HG02973 (cell line): ENCODE data around the gene EVL.

Source experiments
- ATAC-seq: cut with Tn5 transposase; IDR thresholded peaks from one replicate; pipeline ENCODE4 v1.9.1; 2021; ENCODE audit warnings: moderate library complexity; ENCODE audit not compliant: unreplicated experiment

Gene EVL

GRCh38 chr14:100142073-100143040, 77.1 kb downstream of the EVL start:
- ATAC-seq = no peak

- no peak for ATAC-seq
Measured at GRCh38 chr14:100143523-100143922, 78.3 kb downstream of the EVL start.

GRCh38 chr14:100143934-100144333, 78.7 kb downstream of the EVL start:
- no peak for ATAC-seq

GRCh38 chr14:100144645-100144995, 79.4 kb downstream of the EVL start:
- no peak for ATAC-seq

- no peak for ATAC-seq
Measured at GRCh38 chr14:100144996-100145646, 79.9 kb downstream of the EVL start.

- no peak for ATAC-seq
Measured at GRCh38 chr14:100145682-100146464, 80.7 kb downstream of the EVL start.

- ATAC-seq = no peak
Measured at GRCh38 chr14:100146531-100147091, 81.4 kb downstream of the EVL start.

GRCh38 chr14:100147181-100147631, 82.0 kb downstream of the EVL start:
- no peak for ATAC-seq

GRCh38 chr14:100147691-100148464, 82.7 kb downstream of the EVL start:
- no peak for ATAC-seq

- ATAC-seq = no peak
Measured at GRCh38 chr14:100148837-100149731, 83.9 kb downstream of the EVL start.

GRCh38 chr14:100149851-100150611, 84.8 kb downstream of the EVL start:
- no peak for ATAC-seq

- no peak for ATAC-seq
Measured at GRCh38 chr14:100150932-100151587, 85.8 kb downstream of the EVL start.

- ATAC-seq = no peak
Measured at GRCh38 chr14:100152091-100152490, 86.9 kb downstream of the EVL start.

GRCh38 chr14:100153560-100153959, 88.3 kb downstream of the EVL start:
- no peak for ATAC-seq

- no peak for ATAC-seq
Measured at GRCh38 chr14:100155049-100155621, 89.9 kb downstream of the EVL start.

- ATAC-seq = no peak
Measured at GRCh38 chr14:100155756-100156616, 90.8 kb downstream of the EVL start.

- no peak for ATAC-seq
Measured at GRCh38 chr14:100156776-100157175, 91.6 kb downstream of the EVL start.
